HUES64 (cell line): Measurements from ENCODE around the gene TMPRSS4.
A peak's percentile ranks its signal among the peaks of the same experiment; 100 is the strongest.

Experiments
- H3K27ac ChIP-seq: 2 replicates; pipeline ENCODE4 v1.7.0; 2013; ENCODE audit warnings: low read depth, low read length, inconsistent platforms
- H3K27me3 ChIP-seq: 2 replicates; pipeline ENCODE4 v1.6.1; 2013; ENCODE audit warnings: mild to moderate bottlenecking, low read length; ENCODE audit not compliant: insufficient read depth
- H3K36me3 ChIP-seq: 2 replicates; pipeline ENCODE4 v1.6.1; 2013; ENCODE audit warnings: mild to moderate bottlenecking, low read length; ENCODE audit not compliant: insufficient read depth
- H3K4me1 ChIP-seq: 2 replicates; pipeline ENCODE4 v1.6.1; 2013; ENCODE audit warnings: mild to moderate bottlenecking, low read length, moderate library complexity; ENCODE audit not compliant: insufficient read depth
- H3K4me3 ChIP-seq: 2 replicates; pipeline ENCODE4 v1.5.1; 2013; ENCODE audit warnings: mild to moderate bottlenecking, low read length, moderate library complexity
- H3K9ac ChIP-seq: 2 replicates; pipeline ENCODE4 v1.6.1; 2013; ENCODE audit warnings: mild to moderate bottlenecking, low read depth, low read length
- H3K9me3 ChIP-seq: 2 replicates; pipeline ENCODE4 v1.6.1; 2013; ENCODE audit warnings: low read depth, low read length; ENCODE audit not compliant: insufficient read depth
- WGBS: fragments of 150-250, 120-280 bp; methylation state at CpG from one replicate; pipeline ENCODE4 v1.1.7; 2013; ENCODE audit warnings: missing lambda C conversion rate; 5-methylcytosine and 5-hydroxymethylcytosine counted together

TMPRSS4 gene

DNA sequence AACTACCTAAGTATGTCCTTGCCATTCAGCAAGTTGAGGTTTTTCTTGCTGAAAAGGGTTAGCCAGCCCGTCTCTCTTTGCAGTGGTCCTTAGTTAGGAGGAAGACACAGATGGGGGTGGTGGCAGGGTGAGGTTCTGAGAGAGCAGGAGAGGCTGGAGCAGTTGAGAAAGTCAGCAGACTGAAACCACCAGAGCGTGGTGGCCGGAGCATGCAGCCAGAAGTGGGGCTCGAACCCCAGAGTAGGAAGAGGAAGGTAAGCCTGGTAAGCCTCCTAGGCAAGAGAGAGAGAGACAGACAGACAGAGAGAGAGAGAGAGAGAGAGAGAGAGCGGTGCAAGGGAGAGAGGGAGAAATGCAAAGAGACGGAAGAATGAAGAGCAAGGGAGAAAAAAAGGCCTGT, 84.9 kb downstream of the TMPRSS4 start:
- H3K36me3 ChIP-seq, result no peaks in the 10 kb centered on the region
- 72% methylated on average over 6 of the region's 6 CpGs for WGBS
- peaks cover 56% of the 10 kb centered on the region for H3K27me3 ChIP-seq
- H3K9ac ChIP-seq, result no peak overlapping the region
- H3K4me1 ChIP-seq, result peaks cover 16% of the 10 kb centered on the region
- H3K9me3 ChIP-seq, result no peaks in the 10 kb centered on the region
- no peak overlapping the region for H3K27ac ChIP-seq
- H3K4me3 ChIP-seq, result no peak overlapping the region

DNA sequence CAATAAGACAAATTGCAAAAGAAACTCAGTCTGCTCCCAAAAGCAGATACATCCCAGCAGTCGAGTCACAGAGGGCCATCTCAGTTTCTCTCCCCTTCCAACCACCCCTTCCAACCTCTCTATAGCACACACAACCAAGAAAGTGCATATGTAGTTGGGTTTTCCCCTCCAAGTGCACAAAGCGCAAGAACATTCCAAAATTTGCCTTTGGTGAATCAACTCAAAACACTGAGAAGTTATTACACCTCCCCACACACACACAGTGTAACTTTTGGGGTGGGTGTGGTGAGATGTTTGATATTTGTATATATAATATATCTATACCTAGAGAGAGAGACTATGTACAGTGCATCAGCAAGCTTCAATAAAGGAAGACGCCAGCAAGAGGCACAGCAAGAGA, 86.0 kb downstream of the TMPRSS4 start:
- Histone ChIP-seq H3K27me3 (peaks cover 56% of the 10 kb centered on the region), H3K36me3 (no peaks in the 10 kb centered on the region), H3K9me3 (no peaks in the 10 kb centered on the region), H3K9ac (no peak overlapping the region), H3K4me3 (no peak overlapping the region), H3K4me1 (peaks cover 6% of the 10 kb centered on the region; the same call in 1 of the 2 replicates), H3K27ac (no peak overlapping the region)
- WGBS, result 87% methylated on average over 2 of the region's 3 CpGs

DNA sequence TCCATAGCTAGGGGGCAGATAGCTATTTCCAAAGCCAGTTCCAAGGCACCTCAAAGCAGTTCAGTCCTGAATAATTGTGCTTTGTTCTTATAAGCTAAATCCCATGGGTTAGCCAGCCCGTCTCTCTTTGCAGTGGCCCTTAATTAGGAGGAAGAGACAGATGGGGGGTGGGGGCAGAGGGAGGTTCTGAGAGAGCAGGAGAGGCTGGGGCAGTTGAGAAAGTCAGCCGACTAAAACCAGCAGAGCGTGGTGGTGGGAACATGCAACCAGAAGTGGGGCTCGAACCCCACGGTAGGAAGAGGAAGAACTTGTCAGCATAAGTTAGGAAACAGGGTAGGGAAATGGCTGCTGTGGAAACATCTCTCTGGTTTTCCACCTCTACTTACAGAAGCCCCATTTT, 86.6 kb downstream of the TMPRSS4 start:
- no peak overlapping the region for H3K4me3 ChIP-seq
- no peak overlapping the region for H3K27ac ChIP-seq
- H3K27me3 ChIP-seq, result peaks cover 56% of the 10 kb centered on the region
- no peaks in the 10 kb centered on the region for H3K36me3 ChIP-seq
- H3K4me1 ChIP-seq, result peaks cover 6% of the 10 kb centered on the region; the same call in 1 of the 2 replicates
- WGBS, result 87% methylated on average over 5 of the region's 5 CpGs
- H3K9me3 ChIP-seq, result no peaks in the 10 kb centered on the region
- no peak overlapping the region for H3K9ac ChIP-seq

DNA sequence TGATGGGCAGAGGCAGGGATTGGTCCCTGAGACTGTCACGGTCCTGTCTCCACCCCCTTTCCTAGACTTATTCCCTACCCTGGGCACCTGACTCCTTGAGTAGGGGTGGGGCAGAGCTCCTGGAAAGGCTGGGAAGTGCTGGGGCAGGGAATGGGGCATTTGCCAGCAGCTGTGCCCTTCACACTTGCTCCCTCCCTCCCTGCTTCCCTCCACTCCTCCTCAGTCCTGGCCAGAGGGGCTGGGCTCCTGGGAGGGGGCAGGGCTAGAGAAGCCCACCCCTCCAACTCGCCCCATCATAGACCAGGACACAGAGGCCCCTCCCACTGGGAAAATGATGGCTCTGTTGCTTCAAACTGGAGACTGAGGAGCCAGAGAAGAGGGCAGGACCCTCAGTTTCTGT, 88.0 kb downstream of the TMPRSS4 start:
- Histone ChIP-seq H3K36me3 (no peaks in the 10 kb centered on the region), H3K27me3 (peaks cover 56% of the 10 kb centered on the region), H3K4me1 (peaks cover 6% of the 10 kb centered on the region; the same call in 1 of the 2 replicates), H3K9me3 (no peaks in the 10 kb centered on the region), H3K9ac (no peak overlapping the region), H3K4me3 (no peak overlapping the region), H3K27ac (no peak overlapping the region)
- WGBS, result 74% methylated on average over 2 of the region's 2 CpGs

DNA sequence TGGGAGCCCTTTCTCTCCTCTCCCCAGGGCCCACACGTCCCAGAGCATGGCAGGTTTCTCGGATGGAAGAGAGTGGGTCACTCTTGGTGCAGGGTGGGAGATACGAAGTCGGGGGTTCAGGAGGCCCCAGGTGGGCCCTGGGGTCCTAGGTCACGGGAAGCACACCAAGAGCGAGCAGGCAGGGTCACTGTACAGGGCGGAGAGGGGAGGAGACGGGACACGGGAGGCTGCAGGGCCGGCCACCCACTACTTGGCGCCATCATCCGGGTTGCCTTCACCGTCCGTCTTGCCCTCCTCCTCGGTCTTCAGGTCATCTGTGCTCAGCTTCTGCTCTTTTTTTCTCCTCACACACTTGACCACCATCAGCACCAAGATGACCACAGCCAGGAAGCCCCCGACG, 89.8 kb downstream of the TMPRSS4 start:
- H3K36me3 ChIP-seq, result no peaks in the 10 kb centered on the region
- H3K4me1 ChIP-seq, result peaks cover 14% of the 10 kb centered on the region
- no peak overlapping the region for H3K27ac ChIP-seq
- no peak overlapping the region for H3K4me3 ChIP-seq
- H3K9ac ChIP-seq, result no peak overlapping the region
- WGBS, result 92% methylated on average over 17 of the region's 17 CpGs
- peaks cover 67% of the 10 kb centered on the region for H3K27me3 ChIP-seq
- no peaks in the 10 kb centered on the region for H3K9me3 ChIP-seq

DNA sequence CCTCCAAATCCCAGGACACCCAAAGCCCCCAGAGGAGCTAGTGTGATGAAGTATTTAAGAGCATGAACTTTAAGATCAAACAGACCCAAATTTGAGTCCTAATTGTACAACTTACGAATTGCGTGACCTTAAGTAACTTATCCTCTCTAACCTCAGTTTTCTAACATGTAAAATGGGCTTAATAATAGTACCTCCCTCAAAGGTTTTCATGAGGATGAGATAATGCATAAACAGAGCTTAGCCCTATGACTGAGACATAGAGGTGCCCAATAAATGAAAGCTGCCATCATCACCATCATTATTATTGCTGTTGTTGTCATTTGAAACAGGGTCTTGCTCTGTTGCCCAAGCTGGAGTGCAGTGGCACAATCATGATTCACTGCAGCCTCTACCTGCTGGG, 90.4 kb downstream of the TMPRSS4 start:
- peaks cover 69% of the 10 kb centered on the region for H3K27me3 ChIP-seq
- WGBS, result 80% methylated on average over 1 of the region's 2 CpGs
- H3K9ac ChIP-seq, result no peak overlapping the region
- H3K4me3 ChIP-seq, result no peak overlapping the region
- H3K9me3 ChIP-seq, result no peaks in the 10 kb centered on the region
- H3K27ac ChIP-seq, result no peak overlapping the region
- H3K36me3 ChIP-seq, result no peaks in the 10 kb centered on the region
- H3K4me1 ChIP-seq, result peaks cover 14% of the 10 kb centered on the region

DNA sequence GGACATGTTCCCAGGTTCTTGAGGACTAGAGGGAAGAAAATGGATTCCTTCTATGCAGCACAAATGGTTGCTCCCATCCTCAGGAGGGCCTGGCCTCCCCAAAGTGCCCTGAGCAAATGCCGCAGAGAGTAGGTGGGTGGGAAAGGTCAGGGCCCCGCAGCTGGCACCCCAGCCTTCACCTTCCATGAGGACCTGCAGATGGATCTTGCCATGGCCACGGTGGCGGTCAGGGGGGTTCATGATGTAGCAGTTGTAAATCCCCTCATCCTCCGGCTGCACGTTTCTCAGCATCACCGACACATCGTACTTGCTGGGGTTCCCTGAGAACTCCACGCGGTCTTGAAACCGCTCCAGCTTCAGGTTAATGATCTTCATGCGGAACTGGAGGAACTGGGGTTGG, 91.0 kb downstream of the TMPRSS4 start:
- Histone ChIP-seq H3K4me1 (peaks cover 14% of the 10 kb centered on the region), H3K36me3 (no peaks in the 10 kb centered on the region), H3K27me3 (peaks cover 74% of the 10 kb centered on the region), H3K27ac (no peak overlapping the region), H3K4me3 (no peak overlapping the region), H3K9ac (no peak overlapping the region), H3K9me3 (no peaks in the 10 kb centered on the region)
- WGBS, result 92% methylated on average over 12 of the region's 12 CpGs

DNA sequence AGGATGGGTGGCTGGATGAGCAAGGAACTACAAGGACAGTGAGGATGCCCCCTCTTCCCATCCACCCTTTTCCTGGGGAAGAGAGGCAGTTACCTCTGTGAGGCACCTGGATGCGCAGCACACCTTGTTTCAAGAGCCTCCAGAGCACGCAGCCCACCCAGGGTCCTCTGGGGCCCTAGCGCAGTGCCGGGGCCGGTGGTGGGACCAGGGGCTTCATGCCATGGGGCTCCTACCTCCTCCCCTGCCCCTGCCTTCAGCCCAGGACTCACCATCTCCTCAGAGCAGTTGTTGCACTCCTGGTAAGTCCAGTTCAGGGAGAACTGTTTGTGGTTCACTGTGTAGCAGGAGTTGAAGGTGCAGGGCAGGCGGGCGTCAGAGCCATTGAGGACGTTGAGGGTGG, 91.4 kb downstream of the TMPRSS4 start:
- Histone ChIP-seq H3K9ac (no peak overlapping the region), H3K27me3 (peaks cover 76% of the 10 kb centered on the region), H3K36me3 (no peaks in the 10 kb centered on the region), H3K4me3 (no peak overlapping the region), H3K27ac (no peak overlapping the region), H3K4me1 (peaks cover 14% of the 10 kb centered on the region), H3K9me3 (no peaks in the 10 kb centered on the region)
- WGBS, result 92% methylated on average over 8 of the region's 8 CpGs

DNA sequence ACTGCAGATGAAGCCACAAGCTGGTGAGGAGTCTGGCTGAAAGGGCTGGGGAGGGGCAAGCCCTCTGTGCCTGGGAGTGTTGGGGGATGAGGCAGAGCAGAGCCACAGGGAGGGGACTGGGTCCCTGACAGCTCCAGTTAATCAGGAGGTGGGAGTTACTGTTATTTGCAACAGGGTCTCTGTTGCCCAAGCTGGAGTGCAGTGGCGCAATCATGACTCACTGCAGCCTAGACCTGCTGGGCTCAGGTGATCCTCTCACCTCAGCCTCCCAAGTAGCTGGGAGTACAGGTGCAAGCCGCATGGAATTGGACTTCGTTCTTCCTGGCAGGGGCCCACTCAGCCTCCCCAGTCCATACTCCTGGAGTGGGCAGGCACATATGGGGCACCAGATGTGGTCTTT, 91.9 kb downstream of the TMPRSS4 start:
- no peak overlapping the region for H3K27ac ChIP-seq
- no peak overlapping the region for H3K4me3 ChIP-seq
- WGBS, result 98% methylated on average over 3 of the region's 3 CpGs
- no peaks in the 10 kb centered on the region for H3K36me3 ChIP-seq
- H3K9me3 ChIP-seq, result no peaks in the 10 kb centered on the region
- peaks cover 77% of the 10 kb centered on the region for H3K27me3 ChIP-seq
- H3K4me1 ChIP-seq, result peaks cover 14% of the 10 kb centered on the region
- no peak overlapping the region for H3K9ac ChIP-seq

DNA sequence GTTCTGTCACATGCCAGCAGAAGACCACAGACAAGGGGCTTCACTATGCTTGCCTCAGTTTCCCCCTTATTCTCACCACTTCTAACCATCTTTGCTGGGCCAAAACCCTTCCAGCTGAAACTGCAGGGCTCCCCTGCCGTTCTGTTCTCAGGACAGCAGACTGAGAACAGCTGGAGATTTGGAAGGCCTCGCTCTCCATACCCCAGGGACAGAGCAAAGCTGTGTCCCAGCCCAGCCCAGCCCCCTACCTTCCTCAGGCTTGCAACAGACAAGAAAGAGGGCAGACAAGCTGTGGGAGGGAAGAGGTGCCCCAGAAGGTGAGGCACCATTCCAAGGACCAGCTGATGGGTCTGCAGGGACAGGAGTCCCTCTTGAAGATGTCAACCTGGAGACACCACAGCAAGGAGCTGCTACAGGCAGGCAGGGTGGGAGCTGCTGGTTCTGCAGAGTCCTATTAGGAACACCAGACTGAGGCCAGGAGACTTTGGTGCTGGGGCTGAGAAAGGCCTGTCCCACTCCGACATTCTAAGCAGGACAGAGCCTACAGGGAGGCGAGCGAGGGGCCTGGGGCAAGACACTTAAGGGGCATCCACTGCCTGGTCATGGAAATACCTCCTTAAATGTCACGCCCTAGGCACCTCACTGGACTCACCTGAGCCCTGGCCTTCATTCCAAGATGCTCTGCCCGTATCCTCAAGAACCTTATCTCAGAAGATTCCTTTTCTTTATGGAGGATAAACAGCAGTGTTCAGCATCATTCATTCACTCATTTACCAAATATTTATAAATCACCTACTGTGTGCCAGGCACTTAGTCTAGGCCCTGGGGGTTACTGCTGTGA, 92.6 kb downstream of the TMPRSS4 start:
- no peak overlapping the region for H3K9ac ChIP-seq
- 74% methylated on average over 7 of the region's 7 CpGs for WGBS
- peaks cover 16% of the 10 kb centered on the region for H3K4me1 ChIP-seq
- H3K4me3 ChIP-seq, result no peak overlapping the region
- H3K36me3 ChIP-seq, result no peaks in the 10 kb centered on the region
- no peak overlapping the region for H3K27ac ChIP-seq
- no peaks in the 10 kb centered on the region for H3K9me3 ChIP-seq
- H3K27me3 ChIP-seq, result peaks cover 83% of the 10 kb centered on the region

DNA sequence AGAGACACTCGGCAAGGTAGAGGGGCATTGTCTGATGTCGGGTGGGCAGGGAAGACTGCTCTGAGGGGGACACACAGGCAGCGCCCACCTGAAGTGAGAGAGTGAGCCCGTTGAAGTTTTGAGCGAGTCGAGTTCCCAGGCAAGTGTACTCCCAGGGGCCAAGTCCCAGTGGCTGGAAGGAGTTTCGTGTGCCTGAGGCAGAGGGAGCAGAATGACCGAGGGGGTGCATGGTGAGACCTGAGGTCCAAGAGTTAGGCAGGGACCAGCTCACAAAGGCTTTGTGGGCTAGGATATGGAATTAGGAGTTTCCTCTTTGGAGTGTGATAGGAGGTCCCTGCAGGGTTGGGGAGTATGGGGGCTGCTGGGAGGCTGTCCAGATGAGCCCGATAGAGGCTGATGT, 93.4 kb downstream of the TMPRSS4 start:
- H3K9ac ChIP-seq, result no peak overlapping the region
- H3K9me3 ChIP-seq, result no peaks in the 10 kb centered on the region
- H3K4me1 ChIP-seq, result peaks cover 23% of the 10 kb centered on the region
- 79% methylated on average over 9 of the region's 9 CpGs for WGBS
- H3K27ac ChIP-seq, result no peak overlapping the region
- peaks cover 90% of the 10 kb centered on the region for H3K27me3 ChIP-seq
- H3K4me3 ChIP-seq, result no peak overlapping the region
- H3K36me3 ChIP-seq, result no peaks in the 10 kb centered on the region

DNA sequence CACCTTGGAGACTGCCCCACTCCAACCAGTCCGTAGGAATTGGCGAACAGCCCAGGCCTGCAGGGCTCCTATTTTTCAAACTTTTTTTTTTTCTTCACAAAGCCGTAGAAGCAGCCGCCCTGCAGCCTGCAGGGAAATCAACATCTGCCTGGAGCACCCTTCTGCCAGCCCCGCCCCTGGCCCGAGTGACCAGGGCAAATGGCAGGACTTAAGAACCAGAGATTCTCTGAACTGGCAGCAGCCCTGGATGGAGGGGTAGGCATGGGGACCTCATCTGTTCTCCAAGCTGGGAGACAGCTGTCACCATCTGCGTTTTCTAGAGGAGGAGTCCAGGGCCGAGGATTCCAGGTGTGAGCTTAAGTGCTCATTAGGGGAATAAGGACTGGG, 94.0 kb downstream of the TMPRSS4 start:
- H3K9me3 ChIP-seq, result no peaks in the 10 kb centered on the region
- H3K4me3 ChIP-seq, result peak overlapping the region; percentile 56
- no peaks in the 10 kb centered on the region for H3K36me3 ChIP-seq
- H3K27ac ChIP-seq, result no peak overlapping the region
- no peak overlapping the region for H3K9ac ChIP-seq
- 18% methylated on average over 8 of the region's 8 CpGs for WGBS
- peaks cover 93% of the 10 kb centered on the region for H3K27me3 ChIP-seq
- H3K4me1 ChIP-seq, result peaks cover 27% of the 10 kb centered on the region
